ENCODE data around the gene NUAK2.

Gene NUAK2

GRCh38 chr1:205270764-205271163, 50.8 kb downstream of the NUAK2 start:
- H3K9me3 Mint-ChIP-seq = no peaks in the 10 kb centered on the region
- H3K4me3 Mint-ChIP-seq = no peak overlapping the region
- no peak overlapping the region for H3K27ac Mint-ChIP-seq
- no peaks in the 10 kb centered on the region for H3K36me3 Mint-ChIP-seq (ENCODE audit: low read depth)
- peaks cover 25% of the 10 kb centered on the region for H3K4me1 Mint-ChIP-seq (ENCODE audit: low read depth)
- no peaks in the 10 kb centered on the region for H3K27me3 Mint-ChIP-seq (ENCODE audit: low read depth)

GRCh38 chr1:205270271-205270670, 51.3 kb downstream of the NUAK2 start:
- Mint-ChIP-seq H3K4me3 (no peak overlapping the region), H3K27ac (no peak overlapping the region), H3K36me3 (ENCODE audit: low read depth) (no peaks in the 10 kb centered on the region), H3K4me1 (ENCODE audit: low read depth) (peaks cover 22% of the 10 kb centered on the region), H3K27me3 (ENCODE audit: low read depth) (no peaks in the 10 kb centered on the region), H3K9me3 (no peaks in the 10 kb centered on the region)

DNA sequence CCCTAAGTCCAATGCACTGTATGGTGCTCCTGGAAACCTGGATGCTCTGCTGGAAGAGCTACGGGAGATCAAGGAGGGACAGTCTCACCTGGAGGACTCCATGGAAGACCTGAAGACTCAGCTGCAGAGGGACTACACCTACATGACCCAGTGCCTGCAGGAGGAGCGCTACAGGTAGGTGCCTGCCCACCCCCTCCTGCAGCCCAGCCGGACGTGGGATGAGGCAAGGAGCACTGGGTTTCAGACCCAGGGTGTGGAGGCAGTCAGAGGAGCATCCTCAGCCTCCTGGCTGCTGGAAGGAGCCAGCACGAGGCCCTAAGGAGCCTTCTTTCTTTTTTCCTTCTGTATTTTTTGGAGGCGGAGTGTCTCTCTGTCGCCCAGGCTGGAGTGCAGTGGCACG, 51.8 kb downstream of the NUAK2 start:
- Mint-ChIP-seq H3K27me3 (ENCODE audit: low read depth) (no peaks in the 10 kb centered on the region), H3K4me1 (ENCODE audit: low read depth) (peaks cover 19% of the 10 kb centered on the region), H3K4me3 (no peak overlapping the region), H3K36me3 (ENCODE audit: low read depth) (no peaks in the 10 kb centered on the region), H3K9me3 (no peaks in the 10 kb centered on the region), H3K27ac (no peak overlapping the region)

DNA sequence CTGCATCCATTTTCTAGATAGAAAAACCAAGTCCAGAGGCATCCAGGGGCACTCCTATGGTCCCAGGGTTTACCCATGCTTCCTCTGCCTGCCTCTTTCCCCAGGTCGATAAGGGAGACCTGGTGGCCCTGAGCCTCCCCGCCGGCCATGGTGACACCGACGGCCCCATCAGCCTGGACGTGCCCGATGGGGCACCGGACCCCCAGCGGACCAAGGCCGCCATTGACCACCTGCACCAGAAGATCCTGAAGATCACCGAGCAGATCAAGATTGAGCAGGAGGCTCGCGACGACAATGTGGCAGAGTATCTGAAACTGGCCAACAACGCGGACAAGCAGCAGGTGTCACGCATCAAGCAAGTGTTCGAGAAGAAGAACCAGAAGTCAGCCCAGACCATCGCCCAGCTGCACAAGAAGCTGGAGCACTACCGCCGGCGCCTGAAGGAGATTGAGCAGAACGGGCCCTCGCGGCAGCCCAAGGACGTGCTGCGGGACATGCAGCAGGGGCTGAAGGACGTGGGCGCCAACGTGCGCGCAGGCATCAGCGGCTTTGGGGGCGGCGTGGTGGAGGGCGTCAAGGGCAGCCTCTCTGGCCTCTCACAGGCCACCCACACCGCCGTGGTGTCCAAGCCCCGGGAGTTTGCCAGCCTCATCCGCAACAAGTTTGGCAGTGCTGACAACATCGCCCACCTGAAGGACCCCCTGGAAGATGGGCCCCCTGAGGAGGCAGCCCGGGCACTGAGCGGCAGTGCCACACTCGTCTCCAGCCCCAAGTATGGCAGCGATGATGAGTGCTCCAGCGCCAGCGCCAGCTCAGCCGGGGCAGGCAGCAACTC, 52.5 kb downstream of the NUAK2 start:
- Mint-ChIP-seq H3K9me3 (no peaks in the 10 kb centered on the region), H3K27ac (no peak overlapping the region), H3K36me3 (ENCODE audit: low read depth) (no peaks in the 10 kb centered on the region), H3K4me1 (ENCODE audit: low read depth) (peaks cover 16% of the 10 kb centered on the region), H3K4me3 (no peak overlapping the region), H3K27me3 (ENCODE audit: low read depth) (no peaks in the 10 kb centered on the region)

DNA sequence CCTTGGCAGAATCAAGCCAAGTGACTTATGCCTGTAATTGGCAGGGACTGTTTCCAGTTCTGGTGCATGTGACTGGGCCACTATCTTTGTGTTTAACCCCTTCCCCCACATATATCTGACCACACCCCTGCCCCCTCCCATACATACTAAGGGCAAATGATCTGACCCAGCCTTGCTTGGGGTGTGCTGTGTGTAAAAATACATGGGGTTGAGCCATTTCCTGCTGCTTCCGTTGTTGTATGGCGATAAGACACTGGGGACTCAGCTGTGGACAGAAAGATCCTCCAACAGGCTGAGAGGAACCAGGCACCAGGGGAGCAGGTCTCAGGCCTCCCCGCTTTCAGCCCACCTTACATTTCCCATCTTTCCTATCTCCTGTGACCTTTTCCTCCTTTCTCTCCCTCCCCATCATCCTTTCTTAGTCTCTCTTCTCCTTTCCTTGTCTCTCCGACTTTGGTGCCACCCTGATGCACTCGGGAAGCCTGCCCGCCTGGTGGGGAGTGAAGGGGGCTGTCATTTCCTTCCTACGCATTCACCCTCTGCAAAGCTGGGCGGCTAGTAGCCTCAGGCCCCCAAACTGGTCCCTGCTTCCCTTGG, 54.1 kb downstream of the NUAK2 start:
- Mint-ChIP-seq H3K9me3 (no peaks in the 10 kb centered on the region), H3K36me3 (ENCODE audit: low read depth) (no peaks in the 10 kb centered on the region), H3K4me3 (no peak overlapping the region), H3K27ac (no peak overlapping the region), H3K27me3 (ENCODE audit: low read depth) (no peaks in the 10 kb centered on the region), H3K4me1 (ENCODE audit: low read depth) (peaks cover 17% of the 10 kb centered on the region)

DNA sequence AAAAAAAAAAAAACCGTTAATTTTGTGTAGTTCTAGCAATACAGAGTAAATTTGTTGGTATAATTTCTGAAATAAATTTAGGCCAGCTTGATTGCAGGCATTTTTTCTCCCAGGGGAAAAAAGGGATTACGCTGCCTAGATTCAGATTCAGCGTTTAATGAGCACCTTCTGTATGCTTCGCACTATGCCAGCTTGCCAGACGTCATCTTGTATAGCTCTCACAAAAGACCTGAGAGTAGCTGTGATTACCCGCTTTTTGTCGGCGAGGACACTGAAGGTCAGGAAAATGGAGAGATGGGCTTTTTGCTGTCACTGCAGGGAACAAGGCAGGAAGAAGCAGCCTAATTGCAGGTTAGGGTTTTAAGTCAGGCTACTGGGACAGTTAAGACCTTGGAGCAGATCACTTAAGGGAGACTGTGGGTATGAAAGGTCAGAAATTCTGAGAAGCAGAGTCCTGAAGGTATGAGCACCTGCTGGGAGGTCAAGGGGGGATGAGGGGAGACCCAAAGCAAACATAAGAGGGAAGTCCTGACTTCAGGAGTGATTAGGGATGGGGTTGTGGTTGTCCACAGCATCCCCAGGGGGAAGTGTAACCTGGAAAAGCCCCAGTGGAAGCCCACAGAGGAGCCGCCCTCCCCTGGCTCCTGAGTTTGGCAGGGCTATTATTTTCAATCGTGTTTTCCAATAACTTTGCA, 54.8 kb downstream of the NUAK2 start:
- no peaks in the 10 kb centered on the region for H3K27me3 Mint-ChIP-seq (ENCODE audit: low read depth)
- no peaks in the 10 kb centered on the region for H3K36me3 Mint-ChIP-seq (ENCODE audit: low read depth)
- H3K4me3 Mint-ChIP-seq = no peak overlapping the region
- no peak overlapping the region for H3K27ac Mint-ChIP-seq
- H3K4me1 Mint-ChIP-seq (ENCODE audit: low read depth) = peaks cover 22% of the 10 kb centered on the region
- no peaks in the 10 kb centered on the region for H3K9me3 Mint-ChIP-seq

GRCh38 chr1:205263580-205264190, 57.9 kb downstream of the NUAK2 start:
- H3K27me3 Mint-ChIP-seq (ENCODE audit: low read depth) = no peaks in the 10 kb centered on the region
- H3K4me1 Mint-ChIP-seq (ENCODE audit: low read depth) = peaks cover 26% of the 10 kb centered on the region
- no peak overlapping the region for H3K27ac Mint-ChIP-seq
- no peaks in the 10 kb centered on the region for H3K36me3 Mint-ChIP-seq (ENCODE audit: low read depth)
- no peaks in the 10 kb centered on the region for H3K9me3 Mint-ChIP-seq
- no peak overlapping the region for H3K4me3 Mint-ChIP-seq

- no peaks in the 10 kb centered on the region for H3K36me3 Mint-ChIP-seq (ENCODE audit: low read depth)
- peaks cover 27% of the 10 kb centered on the region for H3K4me1 Mint-ChIP-seq (ENCODE audit: low read depth)
- peak overlapping the region; percentile 7 for H3K4me3 Mint-ChIP-seq
- H3K27me3 Mint-ChIP-seq (ENCODE audit: low read depth) = no peaks in the 10 kb centered on the region
- no peaks in the 10 kb centered on the region for H3K9me3 Mint-ChIP-seq
- no peak overlapping the region for H3K27ac Mint-ChIP-seq
These were observed 58.8 kb downstream of the NUAK2 start for GRCh38 chr1:205262731-205263171.

DNA sequence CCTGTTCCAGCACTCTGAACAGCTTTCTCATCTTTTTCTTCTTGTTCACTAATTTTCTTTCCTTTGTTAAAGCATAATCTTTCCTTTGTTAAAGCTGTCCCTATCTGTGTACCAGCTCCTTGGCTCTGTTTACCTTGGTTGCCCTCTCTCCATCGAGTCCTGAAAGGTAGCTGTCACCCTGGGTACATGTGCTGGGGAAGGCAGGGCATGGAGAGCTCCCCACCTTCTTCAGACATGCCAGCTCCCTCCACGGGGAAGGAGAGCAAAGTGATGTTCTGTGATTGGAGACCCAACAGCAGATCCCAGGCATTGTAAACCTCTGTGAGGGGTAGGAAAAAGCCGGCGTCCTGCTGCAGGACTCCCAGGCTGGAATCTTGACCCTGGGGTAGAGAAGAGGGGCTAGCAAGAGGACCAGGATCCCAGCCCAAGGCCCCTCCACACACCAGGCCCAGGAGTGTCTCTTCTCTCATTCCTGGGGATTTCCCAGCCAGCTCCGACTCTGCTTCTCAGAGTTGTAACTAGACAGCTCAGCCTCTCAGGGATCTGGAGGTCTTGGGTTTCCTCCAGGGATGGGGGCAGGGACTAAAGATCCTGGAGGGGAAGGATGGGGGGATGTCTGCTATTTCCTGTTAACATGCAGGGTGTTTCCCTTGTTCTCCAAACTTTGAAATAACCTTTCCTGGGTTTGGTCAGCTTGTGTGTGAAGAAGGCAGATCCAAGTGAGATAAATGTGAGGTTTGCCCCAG, 59.4 kb downstream of the NUAK2 start:
- Mint-ChIP-seq H3K27ac (no peak overlapping the region), H3K27me3 (ENCODE audit: low read depth) (no peaks in the 10 kb centered on the region), H3K9me3 (no peaks in the 10 kb centered on the region), H3K36me3 (ENCODE audit: low read depth) (no peaks in the 10 kb centered on the region), H3K4me3 (peak overlapping the region; percentile 7), H3K4me1 (ENCODE audit: low read depth) (peaks cover 25% of the 10 kb centered on the region)

- no peaks in the 10 kb centered on the region for H3K36me3 Mint-ChIP-seq (ENCODE audit: low read depth)
- no peaks in the 10 kb centered on the region for H3K27me3 Mint-ChIP-seq (ENCODE audit: low read depth)
- peaks cover 26% of the 10 kb centered on the region for H3K4me1 Mint-ChIP-seq (ENCODE audit: low read depth)
- no peaks in the 10 kb centered on the region for H3K9me3 Mint-ChIP-seq
- no peak overlapping the region for H3K27ac Mint-ChIP-seq
- no peak overlapping the region for H3K4me3 Mint-ChIP-seq
These were observed 60.4 kb downstream of the NUAK2 start for GRCh38 chr1:205260948-205261732.

- H3K36me3 Mint-ChIP-seq (ENCODE audit: low read depth) = no peaks in the 10 kb centered on the region
- no peaks in the 10 kb centered on the region for H3K9me3 Mint-ChIP-seq
- no peak overlapping the region for H3K4me3 Mint-ChIP-seq
- peaks cover 28% of the 10 kb centered on the region for H3K4me1 Mint-ChIP-seq (ENCODE audit: low read depth)
- no peaks in the 10 kb centered on the region for H3K27me3 Mint-ChIP-seq (ENCODE audit: low read depth)
- H3K27ac Mint-ChIP-seq = no peak overlapping the region
These were observed 61.5 kb downstream of the NUAK2 start for GRCh38 chr1:205259998-205260397.

- Mint-ChIP-seq H3K27ac (no peak overlapping the region), H3K4me1 (ENCODE audit: low read depth) (peaks cover 28% of the 10 kb centered on the region), H3K4me3 (no peak overlapping the region), H3K36me3 (ENCODE audit: low read depth) (no peaks in the 10 kb centered on the region), H3K9me3 (no peaks in the 10 kb centered on the region), H3K27me3 (ENCODE audit: low read depth) (no peaks in the 10 kb centered on the region)
These were observed 62.2 kb downstream of the NUAK2 start for GRCh38 chr1:205259324-205259832.

GRCh38 chr1:205258719-205259118, 62.8 kb downstream of the NUAK2 start:
- H3K27ac Mint-ChIP-seq = no peak overlapping the region
- H3K36me3 Mint-ChIP-seq (ENCODE audit: low read depth) = no peaks in the 10 kb centered on the region
- no peaks in the 10 kb centered on the region for H3K9me3 Mint-ChIP-seq
- peaks cover 28% of the 10 kb centered on the region for H3K4me1 Mint-ChIP-seq (ENCODE audit: low read depth)
- H3K4me3 Mint-ChIP-seq = no peak overlapping the region
- H3K27me3 Mint-ChIP-seq (ENCODE audit: low read depth) = no peaks in the 10 kb centered on the region

Data from T-helper 1 cell treated with Interleukin-12 subunit alpha and Interleukin-12 subunit beta and Interleukin-4 antibody, amounts not matched to agents 30 μg/mL and 1 μg/mL, for 36 hours (primary cell).